ENCODE results near the gene IFT27. TPM values are rescaled to one million over a fixed set of nuclear protein-coding genes. Genes with fewer than 3 reads are reported as not detected.
"Not testable (repeated sequence)": the region's sequence is repeated elsewhere in the genome, so short reads cannot be mapped to it uniquely, and the experiment has no call there.

IFT27 gene
- polyA plus RNA-seq, 1 donor, result 27.5 TPM

DNA sequence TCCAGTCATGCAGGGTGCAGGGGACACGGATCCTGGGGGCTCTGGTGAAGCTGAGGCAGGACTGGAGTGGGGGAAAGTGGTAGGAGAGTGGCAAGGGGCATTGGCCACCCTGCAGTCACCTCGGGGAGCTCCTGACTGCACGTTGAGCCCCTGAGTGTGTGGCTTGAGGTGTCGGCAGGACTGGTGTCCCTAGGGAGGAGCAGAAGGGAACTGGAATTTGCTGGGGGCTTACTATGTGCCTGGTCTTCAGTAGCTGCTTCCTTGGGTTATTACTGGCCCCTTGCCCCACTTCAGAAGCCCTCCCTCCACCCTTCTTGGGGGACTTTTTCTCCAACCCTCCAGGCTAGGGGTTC lies 31.5 kb downstream of the IFT27 start:
- no peak for DNase-seq (ENCODE audit: low read depth)

DNA sequence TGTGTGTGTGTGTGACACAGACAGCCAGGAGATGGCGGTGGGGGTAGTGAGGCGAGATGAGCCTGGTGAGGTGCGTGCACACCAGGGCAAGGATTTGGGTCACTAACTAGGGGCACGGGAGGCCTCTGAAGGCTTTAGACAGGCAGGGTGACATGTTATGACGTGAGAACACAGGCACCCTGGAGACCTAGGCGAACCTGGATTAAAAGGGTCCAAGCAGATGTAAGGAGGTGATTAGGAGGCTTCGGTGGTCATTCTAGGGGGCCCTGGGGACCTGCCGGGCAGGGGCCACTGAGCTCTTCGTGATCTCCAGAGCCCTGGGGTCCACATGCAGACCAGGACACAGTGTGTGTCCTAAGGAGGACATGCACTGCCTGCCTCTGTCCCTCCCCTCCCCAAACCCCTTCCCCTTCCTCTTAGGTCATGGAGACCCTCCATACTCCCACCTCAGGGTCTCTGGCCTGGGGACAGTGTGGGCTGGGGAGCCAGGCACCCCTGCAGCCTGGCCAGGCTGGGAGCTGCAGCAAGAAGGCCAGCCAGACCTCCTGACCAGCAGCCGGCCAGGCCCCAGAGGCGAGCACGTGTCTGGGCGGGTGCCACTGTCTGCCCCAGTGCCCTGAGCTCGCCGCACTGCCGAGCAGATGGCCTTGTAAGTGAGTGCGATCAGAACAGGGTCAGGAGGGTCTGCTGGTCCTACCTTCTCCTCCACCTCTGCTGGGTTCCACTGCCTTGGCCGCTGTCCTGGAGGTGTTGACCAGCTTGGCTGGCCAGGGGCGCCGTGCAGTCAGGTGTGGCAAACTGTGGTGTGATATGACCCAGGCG lies 32.1 kb downstream of the IFT27 start:
- DNase-seq (ENCODE audit: low read depth), result no peak

DNA sequence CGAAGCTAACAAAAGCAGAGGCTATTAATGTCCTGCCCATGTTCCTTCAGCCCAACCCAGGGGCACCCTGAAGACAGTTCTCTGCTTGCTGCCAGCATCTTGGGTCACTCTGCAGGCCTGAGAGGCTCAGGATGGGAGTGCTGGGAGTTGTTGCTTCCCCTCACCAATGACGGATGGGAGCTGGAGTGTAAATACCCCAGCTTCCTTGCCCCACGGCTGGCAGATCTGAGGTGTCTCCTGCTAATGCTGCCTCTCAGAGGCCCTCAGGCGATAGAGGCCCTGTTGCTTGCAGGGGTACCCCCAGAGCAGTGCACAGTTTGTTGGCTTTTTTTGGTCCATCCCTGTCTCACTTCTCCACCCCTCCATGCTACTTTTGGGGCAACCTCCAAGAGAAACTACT lies 32.9 kb downstream of the IFT27 start:
- no peak for DNase-seq (ENCODE audit: low read depth)

- no peak for DNase-seq (ENCODE audit: low read depth)
Observed at GRCh38 chr22:36741968-36742367, 34.0 kb downstream of the IFT27 start.

DNA sequence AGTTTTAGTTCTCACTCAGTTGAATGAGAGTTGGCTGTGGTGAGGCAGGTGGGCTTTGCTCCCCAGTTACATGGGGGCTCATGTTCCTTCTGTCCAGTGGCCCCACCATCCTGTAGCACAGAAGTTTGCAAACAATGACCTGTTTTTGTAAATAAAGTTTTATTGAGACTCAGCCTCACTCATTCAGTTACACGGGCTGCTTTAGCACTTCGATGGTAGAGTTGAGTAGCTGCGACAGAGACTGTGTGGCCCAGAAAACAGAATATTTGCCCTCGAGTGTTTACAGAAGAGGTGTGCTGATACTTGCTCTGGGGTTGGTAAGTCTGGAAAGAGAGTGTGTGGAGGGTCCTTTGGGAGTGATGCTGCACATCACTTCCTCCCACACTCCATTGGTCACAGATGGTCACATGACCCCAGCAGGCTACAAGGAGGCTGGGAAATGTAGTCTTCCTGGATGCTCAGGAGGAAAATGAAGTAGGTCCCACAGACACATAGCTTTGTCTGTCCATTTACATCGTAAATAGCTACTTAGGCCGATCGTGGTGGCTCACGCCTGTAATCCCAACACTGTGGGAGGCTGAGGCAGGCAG lies 34.6 kb downstream of the IFT27 start:
- DNase-seq (ENCODE audit: low read depth), result no peak

DNA sequence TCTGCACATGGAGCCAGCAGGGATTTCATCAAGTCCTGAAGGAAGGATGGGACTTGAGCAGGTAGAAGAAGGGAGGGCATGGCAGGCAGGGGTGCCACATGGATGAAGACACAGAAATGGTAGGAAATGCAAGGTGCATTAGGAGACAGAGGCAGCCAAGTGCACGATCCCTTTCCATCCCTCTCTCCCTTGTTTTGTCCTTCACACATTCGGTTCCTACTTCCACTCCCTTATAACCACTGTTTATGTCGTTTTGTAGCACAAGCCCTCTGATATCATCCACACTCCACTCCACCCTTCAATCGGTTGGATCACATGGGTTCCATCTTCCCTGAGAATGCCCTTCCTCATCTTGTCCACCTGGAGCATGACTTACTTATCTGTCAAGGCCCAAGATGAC lies 35.2 kb downstream of the IFT27 start:
- no peak for DNase-seq (ENCODE audit: low read depth)

- DNase-seq (ENCODE audit: low read depth), result no peak
Observed at GRCh38 chr22:36739185-36739584, 36.7 kb downstream of the IFT27 start.

DNA sequence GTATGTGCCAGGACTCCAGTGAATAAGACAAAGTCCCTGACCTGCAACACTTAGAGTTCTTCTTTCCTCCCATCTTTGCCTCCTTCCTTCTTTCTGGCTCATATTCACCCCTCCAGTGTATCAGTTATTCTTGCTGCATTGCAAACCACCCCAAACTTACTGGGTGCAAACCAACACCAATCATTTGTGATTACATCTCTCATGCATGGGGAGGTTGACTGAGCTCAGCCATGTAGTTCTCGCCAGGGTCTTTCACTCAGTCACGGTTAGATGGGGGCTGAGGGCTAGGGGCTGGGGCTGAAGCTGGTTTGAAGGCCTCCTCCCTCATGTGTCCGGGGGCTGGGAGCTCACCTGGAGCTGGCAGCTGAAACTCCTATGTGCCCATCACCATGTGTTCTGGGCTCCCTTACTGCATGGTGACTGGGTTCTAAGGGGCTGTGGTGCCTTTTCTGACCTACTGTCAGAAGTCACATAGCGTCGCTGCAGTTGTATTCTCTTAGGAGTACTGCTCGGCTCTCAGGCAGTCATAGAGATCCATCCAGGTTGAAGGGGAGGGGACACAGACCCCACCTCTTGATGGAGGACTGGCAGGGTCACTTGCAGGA lies 37.4 kb downstream of the IFT27 start:
- no peak for DNase-seq (ENCODE audit: low read depth)

DNA sequence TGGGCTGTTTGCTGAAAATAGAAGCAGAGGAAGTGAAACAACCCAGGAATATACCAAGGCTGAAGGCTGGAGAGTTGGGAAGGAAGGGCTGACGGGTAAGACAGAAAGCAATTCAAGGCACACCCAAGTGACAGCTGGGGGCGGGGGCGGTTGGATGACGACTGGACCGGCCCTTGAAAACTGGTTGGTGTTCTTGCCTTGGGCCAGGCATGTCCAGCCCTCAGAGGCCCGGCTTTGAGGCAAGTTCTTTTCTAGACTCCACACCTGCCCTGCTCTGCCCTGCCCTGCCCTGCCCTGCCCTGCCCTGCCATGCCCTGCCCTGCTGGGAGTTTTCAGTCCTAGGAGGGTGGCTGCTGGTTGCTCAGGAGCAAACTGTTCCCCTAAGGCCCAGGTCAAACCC lies 38.1 kb downstream of the IFT27 start:
- DNase-seq (ENCODE audit: low read depth), result no peak

DNA sequence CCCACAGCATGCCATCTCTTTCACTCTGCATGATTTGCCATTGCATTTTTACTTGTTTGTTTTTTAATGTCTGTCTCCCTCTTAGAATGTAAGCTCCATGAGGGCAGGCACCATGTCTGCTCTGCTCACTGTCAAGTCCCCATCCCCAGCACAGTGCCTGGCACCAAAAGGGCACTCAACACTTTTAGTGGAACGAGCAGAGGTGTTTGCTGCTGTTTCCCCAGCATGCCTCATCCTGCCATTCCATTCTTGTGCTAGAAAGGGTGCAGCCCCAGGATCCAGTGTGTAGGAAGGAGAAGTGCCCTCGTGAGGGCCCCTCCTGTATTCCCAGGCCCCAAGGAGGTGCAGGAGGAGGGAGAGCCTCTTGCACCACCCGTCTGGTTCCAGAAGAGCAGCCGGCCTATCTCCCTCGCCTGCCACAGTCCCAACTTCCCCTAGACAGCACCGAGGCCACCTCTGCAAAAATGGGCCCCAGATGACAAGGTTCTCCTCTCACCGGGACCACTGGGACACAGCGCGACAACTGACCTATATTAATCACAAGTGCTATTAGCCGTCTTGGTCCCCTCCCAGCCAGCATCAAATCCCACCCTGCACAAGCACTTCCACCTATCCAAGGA lies 39.1 kb downstream of the IFT27 start:
- DNase-seq (ENCODE audit: low read depth), result no peak

DNA sequence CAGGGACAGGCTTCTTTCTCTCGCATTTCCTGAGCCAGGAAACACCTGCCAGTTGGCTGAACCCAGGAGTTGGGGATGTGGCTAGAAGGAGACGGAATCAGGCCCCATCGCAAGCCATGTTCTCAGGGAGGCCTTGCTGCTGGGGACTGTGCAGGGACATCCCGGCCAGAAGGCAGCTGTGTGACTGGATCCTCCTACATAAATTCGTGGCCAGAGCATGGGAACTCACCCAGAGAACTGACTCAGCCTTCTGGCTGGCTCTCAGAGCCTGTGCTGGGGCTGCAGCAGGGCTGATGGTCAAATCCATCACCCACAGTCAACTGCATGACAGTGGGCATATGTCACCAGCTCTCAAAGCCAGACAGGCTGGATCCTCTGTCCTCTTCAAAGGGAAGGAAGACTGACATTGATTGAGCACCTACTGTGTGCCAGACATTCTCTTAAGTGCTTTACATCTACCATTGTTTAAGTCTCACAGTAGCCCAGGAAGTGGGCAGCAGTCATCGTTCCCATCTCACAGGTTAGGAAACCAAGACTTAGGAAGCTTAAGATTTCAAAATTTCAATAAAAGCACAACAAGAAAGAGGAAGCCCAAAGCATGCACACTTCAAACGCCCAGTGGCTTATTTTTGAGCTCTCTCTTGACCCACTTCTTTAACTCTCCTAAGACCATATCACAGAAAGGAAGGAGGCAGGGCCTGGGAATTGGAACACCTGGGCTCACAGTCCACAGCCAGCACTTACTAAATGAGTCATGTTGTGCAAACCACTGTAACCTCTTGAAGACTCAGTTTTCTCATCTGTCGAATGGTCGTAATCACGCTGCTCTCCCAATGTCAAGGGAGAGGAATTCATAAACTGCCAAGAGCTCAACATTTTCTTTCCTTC lies 41.5 kb downstream of the IFT27 start:
- peak; percentile 41 for DNase-seq (ENCODE audit: low read depth)

DNA sequence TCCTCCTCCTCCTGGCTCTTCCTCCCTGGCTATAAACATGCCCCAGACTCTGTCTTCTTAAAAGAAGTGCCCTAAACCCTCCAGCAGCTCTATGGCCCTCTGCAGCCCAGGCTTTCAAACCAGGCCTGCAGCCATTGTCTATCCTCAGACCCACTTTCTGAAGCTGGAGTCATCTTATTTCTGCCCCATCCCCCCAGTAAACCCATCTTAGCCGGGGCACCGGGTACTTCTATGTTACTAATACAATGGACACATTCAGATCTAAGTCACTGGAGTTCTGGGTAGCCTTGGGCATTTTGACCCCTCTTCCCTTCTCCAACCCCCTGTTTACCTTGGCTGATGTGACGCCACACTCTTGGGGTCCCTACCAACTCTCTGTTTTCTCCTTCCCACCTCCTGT lies 42.6 kb downstream of the IFT27 start:
- DNase-seq (ENCODE audit: low read depth), result no peak

DNA sequence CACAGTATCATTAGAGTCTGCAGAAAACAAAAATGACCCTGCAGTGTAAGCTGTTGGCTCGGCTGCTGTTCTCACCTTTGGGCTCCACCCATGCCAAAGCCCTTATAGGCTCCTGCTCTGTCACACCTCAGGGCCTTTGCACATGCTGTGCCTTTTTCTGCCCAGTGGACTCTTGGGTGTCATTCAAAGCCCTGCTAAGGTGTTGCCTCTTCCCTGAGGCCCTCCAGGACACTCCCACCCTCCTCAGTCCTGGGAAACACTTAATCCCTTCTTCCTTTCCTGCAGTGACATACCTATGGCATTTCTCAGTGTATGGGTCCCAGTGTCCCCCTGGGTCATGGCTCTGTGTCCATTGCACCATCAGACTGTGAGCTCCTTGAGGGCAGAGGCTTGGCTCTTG lies 43.3 kb downstream of the IFT27 start:
- DNase-seq (ENCODE audit: low read depth), result no peak

GRCh38 chr22:36731916-36732315 lies 44.0 kb downstream of the IFT27 start:
- no peak for DNase-seq (ENCODE audit: low read depth)

GRCh38 chr22:36731321-36731720 lies 44.6 kb downstream of the IFT27 start:
- not testable (repeated sequence) for DNase-seq (ENCODE audit: low read depth)

DNA sequence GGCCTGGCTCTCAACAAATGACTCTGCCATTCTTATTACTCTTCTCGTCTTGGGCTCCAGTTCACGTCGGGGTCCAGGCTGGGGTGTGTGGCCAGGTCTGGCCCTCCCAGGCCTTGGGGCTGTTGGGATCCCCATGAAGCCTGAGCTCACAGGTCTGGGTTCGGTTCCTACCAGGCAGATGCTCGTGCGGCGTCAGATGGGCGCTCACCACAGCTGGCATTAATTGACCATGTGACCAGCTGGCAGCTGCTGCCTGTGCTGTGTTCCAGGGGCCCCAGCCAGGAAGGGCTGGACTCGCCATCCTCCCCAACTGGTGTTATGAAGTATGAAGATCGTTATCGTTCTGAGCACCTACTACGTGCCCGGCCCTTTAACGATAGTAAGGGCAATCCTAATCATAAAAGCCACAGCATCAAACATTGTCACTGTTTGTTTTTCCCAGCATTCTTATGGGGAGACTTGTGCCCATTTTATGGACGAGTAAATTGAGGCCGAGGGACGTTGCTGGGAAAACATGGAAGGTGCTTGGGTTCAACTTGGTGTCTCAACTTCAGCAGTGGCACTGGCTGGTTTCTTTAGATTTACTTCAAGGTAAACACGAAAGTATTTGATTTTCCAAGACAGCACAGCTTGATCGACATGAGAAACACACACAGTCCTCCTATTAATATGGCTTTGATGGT lies 45.6 kb downstream of the IFT27 start:
- no peak for DNase-seq (ENCODE audit: low read depth)

DNA sequence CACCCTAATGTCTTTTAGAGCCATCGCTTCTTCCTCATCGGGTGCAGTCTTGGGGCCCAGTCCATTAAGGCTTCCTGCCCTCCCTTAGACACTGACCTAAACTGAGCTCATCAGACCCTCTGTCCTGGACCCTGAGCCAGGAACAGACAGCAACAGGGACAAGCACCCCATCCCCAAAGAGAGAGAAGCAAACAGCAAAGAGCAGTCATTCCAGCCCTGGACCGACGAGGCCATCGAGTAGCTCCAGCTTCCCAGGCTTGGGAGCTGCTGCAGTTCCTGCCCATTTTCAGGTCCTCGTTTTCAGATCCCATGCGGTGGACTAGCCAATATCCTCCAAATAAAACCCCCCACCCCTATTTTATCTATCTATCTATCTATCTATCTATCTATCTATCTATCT lies 46.6 kb downstream of the IFT27 start:
- no peak for DNase-seq (ENCODE audit: low read depth)

GRCh38 chr22:36728505-36728904 lies 47.4 kb downstream of the IFT27 start:
- no peak for DNase-seq (ENCODE audit: low read depth)

DNA sequence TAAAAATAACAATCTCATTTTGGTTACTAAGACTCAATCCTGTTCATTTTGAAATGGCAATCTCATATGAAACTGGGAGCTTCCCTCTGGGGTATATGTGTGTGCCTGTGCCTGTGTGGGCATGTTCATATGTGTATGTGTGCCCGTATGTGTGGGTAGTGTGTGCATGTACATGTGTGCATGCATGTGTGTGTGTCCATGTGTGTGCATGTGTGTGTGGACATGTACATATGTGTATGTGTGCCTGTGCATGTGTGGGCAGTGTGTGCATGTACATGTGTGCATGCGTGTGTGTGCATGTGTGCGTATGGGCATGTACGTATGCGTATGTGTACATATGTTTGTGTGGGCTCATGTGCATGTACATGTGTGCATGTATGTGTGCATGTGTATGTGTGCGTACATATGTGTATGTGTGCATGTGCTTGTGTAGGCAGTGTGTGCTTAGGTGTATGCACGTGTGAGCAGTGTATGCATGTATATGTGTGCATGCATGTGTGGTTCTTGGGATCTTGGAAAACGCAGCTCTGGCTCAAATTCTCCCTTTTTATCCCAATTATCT lies 47.9 kb downstream of the IFT27 start:
- DNase-seq (ENCODE audit: low read depth), result no peak

GRCh38 chr22:36727110-36727509 lies 48.8 kb downstream of the IFT27 start:
- no peak for DNase-seq (ENCODE audit: low read depth)

- DNase-seq (ENCODE audit: low read depth), result no peak
Observed at GRCh38 chr22:36726007-36726380, 49.9 kb downstream of the IFT27 start.

All from forelimb muscle (tissue), 1 donor.